Astrocyte (in vitro differentiated cells and primary cell): ENCODE measurements around the gene CELF4. TPM values are rescaled to one million over a fixed set of nuclear protein-coding genes. Genes with fewer than 3 reads are reported as not detected.

Experiments
- DNase-seq: peaks from one replicate; pipeline ENCODE4 v3.0.0-alpha.2; 2010; ENCODE audit warnings: low read depth
- FAIRE-seq: peaks from 2 replicates; lab custom pipeline; 2011; peaks lifted over from hg19 to GRCh38; lab: Jason Lieb, UNC
- H2AFZ ChIP-seq: 2 replicates; pipeline ENCODE4 v1.6.0; 2012; ENCODE audit warnings: low read depth, low read length, inconsistent platforms
- H3K27ac ChIP-seq: 2 replicates; pipeline ENCODE4 v1.5.1; 2011; ENCODE audit warnings: low read depth, low read length, inconsistent platforms
- H3K27me3 ChIP-seq: 2 replicates; pipeline ENCODE4 v1.6.0; 2011; ENCODE audit warnings: low read length, inconsistent platforms; ENCODE audit not compliant: insufficient read depth
- H3K36me3 ChIP-seq: 2 replicates; pipeline ENCODE4 v1.5.1; 2011; ENCODE audit warnings: low read length, inconsistent platforms; ENCODE audit not compliant: insufficient read depth
- H3K4me1 ChIP-seq: 2 replicates; pipeline ENCODE4 v1.5.1; 2011; ENCODE audit warnings: low read length, inconsistent platforms; ENCODE audit not compliant: insufficient read depth
- H3K4me2 ChIP-seq: 2 replicates; pipeline ENCODE4 v1.6.0; 2012; ENCODE audit warnings: low read length, inconsistent platforms
- H3K4me3 ChIP-seq: 2 replicates; pipeline ENCODE4 v1.5.1; 2011; ENCODE audit warnings: low read depth, mild to moderate bottlenecking, low read length, inconsistent platforms; ENCODE audit not compliant: insufficient read depth
- H3K79me2 ChIP-seq: 2 replicates; pipeline ENCODE4 v1.6.0; 2012; ENCODE audit warnings: mild to moderate bottlenecking, low read length, inconsistent platforms; ENCODE audit not compliant: insufficient read depth
- H3K9ac ChIP-seq: 2 replicates; pipeline ENCODE4 v1.6.0; 2012; ENCODE audit warnings: mild to moderate bottlenecking, low read length, inconsistent platforms
- H3K9me3 ChIP-seq: 2 replicates; pipeline ENCODE4 v1.5.1; 2012; ENCODE audit warnings: low read depth, mild to moderate bottlenecking, low read length, inconsistent platforms; ENCODE audit not compliant: insufficient read depth
- H4K20me1 ChIP-seq: 2 replicates; pipeline ENCODE4 v1.6.0; 2012; ENCODE audit warnings: low read length, inconsistent platforms; ENCODE audit not compliant: insufficient read depth
- H3K27ac Mint-ChIP-seq: one replicate; pipeline ENCODE4 v1.8.0; 2021; ENCODE audit warnings: mild to moderate bottlenecking, mixed read lengths; ENCODE audit not compliant: unreplicated experiment
- H3K27me3 Mint-ChIP-seq: one replicate; pipeline ENCODE4 v1.8.0; 2021; ENCODE audit warnings: low read depth, mixed read lengths; ENCODE audit not compliant: unreplicated experiment
- H3K36me3 Mint-ChIP-seq: one replicate; pipeline ENCODE4 v1.8.0; 2021; ENCODE audit warnings: low read depth, mixed read lengths; ENCODE audit not compliant: unreplicated experiment
- H3K4me1 Mint-ChIP-seq: one replicate; pipeline ENCODE4 v1.8.0; 2021; ENCODE audit warnings: low read depth, mixed read lengths; ENCODE audit not compliant: unreplicated experiment
- H3K4me3 Mint-ChIP-seq: one replicate; pipeline ENCODE4 v1.8.0; 2021; ENCODE audit warnings: mild to moderate bottlenecking, moderate library complexity, mixed read lengths; ENCODE audit not compliant: unreplicated experiment
- H3K9me3 Mint-ChIP-seq: one replicate; pipeline ENCODE4 v1.8.0; 2021; ENCODE audit warnings: mild to moderate bottlenecking, mixed read lengths; ENCODE audit not compliant: unreplicated experiment
- CTCF ChIP-seq: IDR thresholded peaks from 2 replicates; pipeline ENCODE4 v1.5.1; 2011; ENCODE audit warnings: low read depth, mild to moderate bottlenecking, inconsistent platforms, low read length, moderate library complexity; ENCODE audit not compliant: insufficient read depth
- EZH2 ChIP-seq: IDR thresholded peaks from 2 replicates; pipeline ENCODE4 v1.6.1; 2012; ENCODE audit warnings: mild to moderate bottlenecking, low read length, inconsistent platforms; ENCODE audit not compliant: insufficient read depth
- total RNA-seq: library from RNA; stranded (reverse); gene quantifications from 2 replicates; pipeline ENCODE4 v1.2.1, GENCODE V29; 2021

Gene CELF4
- total RNA-seq, 1 donor from 2014 or later, result 0.16 TPM

GRCh38 chr18:37313624-37314023, 252.0 kb downstream of the CELF4 start:
- Mint-ChIP-seq H3K27me3 (peaks cover 23% of the 10 kb centered on the region), H3K36me3 (no peaks in the 10 kb centered on the region), H3K27ac (no peak overlapping the region), H3K4me1 (peaks cover 21% of the 10 kb centered on the region), H3K4me3 (no peak overlapping the region), H3K9me3 (no peaks in the 10 kb centered on the region)
- Histone ChIP-seq H3K4me2 (no peak overlapping the region), H3K27me3 (no peaks in the 10 kb centered on the region), H2AFZ (no peak overlapping the region), H4K20me1 (no peaks in the 10 kb centered on the region), H3K9ac (no peak overlapping the region), H3K4me1 (no peaks in the 10 kb centered on the region), H3K36me3 (no peaks in the 10 kb centered on the region), H3K4me3 (no peak overlapping the region), H3K9me3 (no peaks in the 10 kb centered on the region), H3K79me2 (no peaks in the 10 kb centered on the region), H3K27ac (no peak overlapping the region)
- TF ChIP-seq EZH2, result no peak
- TF ChIP-seq CTCF, result no peak
- DNase-seq (no peak), FAIRE-seq (no peak)

- Mint-ChIP-seq H3K27ac (no peak overlapping the region), H3K27me3 (peaks cover 30% of the 10 kb centered on the region), H3K4me1 (peaks cover 19% of the 10 kb centered on the region), H3K9me3 (no peaks in the 10 kb centered on the region), H3K36me3 (no peaks in the 10 kb centered on the region), H3K4me3 (no peak overlapping the region)
- Histone ChIP-seq H3K27me3 (no peaks in the 10 kb centered on the region), H3K4me1 (no peaks in the 10 kb centered on the region), H3K4me3 (no peak overlapping the region), H3K4me2 (no peak overlapping the region), H3K79me2 (no peaks in the 10 kb centered on the region), H4K20me1 (no peaks in the 10 kb centered on the region), H3K27ac (no peak overlapping the region), H3K9me3 (no peaks in the 10 kb centered on the region), H3K36me3 (no peaks in the 10 kb centered on the region), H2AFZ (no peak overlapping the region), H3K9ac (no peak overlapping the region)
- TF ChIP-seq CTCF (no peak), EZH2 (no peak)
- DNase-seq (no peak), FAIRE-seq (no peak)
Observed at GRCh38 chr18:37309861-37310260, 255.7 kb downstream of the CELF4 start.

- no peak for TF ChIP-seq CTCF
- TF ChIP-seq EZH2, result no peak
- no peaks in the 10 kb centered on the region for H3K27me3 ChIP-seq
- Mint-ChIP-seq H3K36me3 (no peaks in the 10 kb centered on the region), H3K4me3 (no peak overlapping the region), H3K27me3 (peaks cover 31% of the 10 kb centered on the region), H3K4me1 (peaks cover 19% of the 10 kb centered on the region), H3K9me3 (no peaks in the 10 kb centered on the region), H3K27ac (no peak overlapping the region)
- no peak for DNase-seq
- no peak overlapping the region for H2AFZ ChIP-seq
- no peak overlapping the region for H3K4me3 ChIP-seq
- no peak overlapping the region for H3K27ac ChIP-seq
- no peaks in the 10 kb centered on the region for H4K20me1 ChIP-seq
- H3K9ac ChIP-seq, result no peak overlapping the region
- FAIRE-seq, result no peak
- no peaks in the 10 kb centered on the region for H3K79me2 ChIP-seq
- no peaks in the 10 kb centered on the region for H3K4me1 ChIP-seq
- no peak overlapping the region for H3K4me2 ChIP-seq
- no peaks in the 10 kb centered on the region for H3K36me3 ChIP-seq
- no peaks in the 10 kb centered on the region for H3K9me3 ChIP-seq
Observed at GRCh38 chr18:37309059-37309458, 256.5 kb downstream of the CELF4 start.
